ENCODE data around the gene ZNF740.

Gene ZNF740

GRCh38 chr12:53214221-53214620 lies 33.7 kb downstream of the ZNF740 start:
- Histone ChIP-seq H3K4me1 (ENCODE audit: control insufficient read depth, insufficient read depth, low read length) (no peaks in the 10 kb centered on the region), H3K4me3 (ENCODE audit: low read depth, low read length) (no peak overlapping the region), H3K27ac (ENCODE audit: extremely low read depth, low read depth, low read length) (no peak overlapping the region), H3K36me3 (ENCODE audit: control insufficient read depth in 2 of 2, insufficient read depth in 1 of 2, low read length in 2 of 2) (peaks cover 0 to 39% of the 10 kb centered on the region in 2 experiments; a peak in 1 of 3 replicates), H3K9me3 (ENCODE audit: control insufficient read depth, insufficient read depth, low read depth, low read length) (no peaks in the 10 kb centered on the region)
- TF ChIP-seq ZSCAN18 (tag by site-specific recombination; IDR thresholded peaks at IDR 0.05), result no peak
- CTCF ChIA-PET, result interaction anchor here (0.5 to 11.6 kb wide), 36 partner anchors 9 to 572 kb away, joined by 3 to 144 read pairs (median 6); partner anchors contain the start of genes AAAS, CSAD, ESPL1 and IGFBP6
- POLR2A ChIA-PET, result interaction anchor here (0.6 to 2.3 kb wide), 13 partner anchors 9 to 107 kb away, joined by 3 to 11 read pairs (median 5); partner anchors contain the start of genes AAAS, ESPL1, MYG1 and PFDN5

DNA sequence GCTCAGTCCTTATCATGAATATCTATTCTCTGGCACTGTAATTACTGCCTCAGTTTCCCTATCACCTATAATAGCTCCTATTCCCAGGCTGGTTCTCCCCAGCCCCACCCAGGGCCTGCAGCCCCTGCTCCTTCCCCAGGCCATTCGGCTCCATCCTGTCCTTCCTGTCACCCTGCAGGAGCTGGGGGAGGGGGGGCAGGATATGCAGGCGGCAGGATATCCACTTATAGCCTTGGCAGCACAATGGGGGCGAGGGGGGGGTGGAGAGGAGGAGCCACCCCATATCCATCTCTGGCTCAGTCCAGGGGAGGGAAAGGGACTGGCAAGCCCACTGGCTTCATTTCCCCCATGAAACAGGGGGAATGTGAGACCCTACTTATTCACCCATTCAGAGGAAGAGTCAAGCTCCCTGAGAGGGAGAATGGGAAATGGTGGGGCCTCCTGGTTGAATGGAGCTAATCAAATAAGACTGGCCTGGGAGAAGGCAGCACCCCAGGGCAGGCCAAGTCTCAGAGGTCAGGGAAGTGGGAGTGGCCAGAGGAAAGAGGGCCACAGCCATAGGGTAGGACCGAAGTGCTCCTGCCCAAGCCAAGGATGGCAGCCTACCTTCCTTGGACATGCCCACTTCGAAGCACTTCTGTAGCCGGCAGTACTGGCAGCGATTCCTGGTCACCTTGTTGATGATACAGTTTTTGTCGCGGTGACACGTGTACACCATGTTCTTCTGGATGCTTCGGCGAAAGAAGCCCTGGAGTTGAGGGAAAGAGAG lies 34.3 kb downstream of the ZNF740 start:
- Histone ChIP-seq H3K9me3 (ENCODE audit: control insufficient read depth, insufficient read depth, low read depth, low read length) (no peaks in the 10 kb centered on the region), H3K4me3 (ENCODE audit: low read depth, low read length) (no peak overlapping the region), H3K36me3 (ENCODE audit: control insufficient read depth in 2 of 2, insufficient read depth in 1 of 2, low read length in 2 of 2) (peaks cover 0 to 39% of the 10 kb centered on the region in 2 experiments; a peak in 1 of 3 replicates), H3K4me1 (ENCODE audit: control insufficient read depth, insufficient read depth, low read length) (no peaks in the 10 kb centered on the region), H3K27ac (ENCODE audit: extremely low read depth, low read depth, low read length) (no peak overlapping the region)
- ChIA-PET POLR2A (interaction anchor here (0.6 to 2.3 kb wide), 12 partner anchors 10 to 107 kb away, joined by 3 to 11 read pairs (median 4); partner anchors contain the start of genes AAAS and MYG1), CTCF (interaction anchor here (0.6 to 11.6 kb wide), 21 partner anchors 8 to 531 kb away, joined by 3 to 144 read pairs (median 10); partner anchors contain the start of genes AAAS, ESPL1, MYG1 and PFDN5)
- no peak for TF ChIP-seq ZNF350 (tag by site-specific recombination; IDR thresholded peaks at IDR 0.05)
- no peak for TF ChIP-seq ZNF169 (tag by site-specific recombination; IDR thresholded peaks at IDR 0.05)
- no peak for TF ChIP-seq KLF7 (tag by site-specific recombination; IDR thresholded peaks at IDR 0.05; ENCODE audit: borderline replicate concordance)
- TF ChIP-seq ZNF184 (tag by site-specific recombination; IDR thresholded peaks at IDR 0.05), result no peak
- no peak for TF ChIP-seq ZNF639 (tag by site-specific recombination; IDR thresholded peaks at IDR 0.05)
- no peak for TF ChIP-seq ZNF157 (tag by site-specific recombination; IDR thresholded peaks at IDR 0.05)
- TF ChIP-seq TRIM28 (IDR thresholded peaks at IDR 0.05; ENCODE audit: borderline replicate concordance, low read length), result no peak
- TF ChIP-seq ZNF354C (tag by site-specific recombination; IDR thresholded peaks at IDR 0.05; ENCODE audit: borderline replicate concordance, low read depth), result no peak
- no peak for TF ChIP-seq SALL2 (tag by site-specific recombination; IDR thresholded peaks at IDR 0.05; ENCODE audit: borderline replicate concordance)
- TF ChIP-seq ZNF274 (IDR thresholded peaks at IDR 0.05; ENCODE audit: low read length), result no peak
- no peak for TF ChIP-seq ZNF274 (tag by site-specific recombination; IDR thresholded peaks at IDR 0.05; ENCODE audit: borderline replicate concordance)
- no peak for TF ChIP-seq ZNF561 (tag by site-specific recombination; IDR thresholded peaks at IDR 0.05; ENCODE audit: borderline replicate concordance)
- TF ChIP-seq KLF17 (tag by site-specific recombination; IDR thresholded peaks at IDR 0.05), result no peak
- no peak for TF ChIP-seq ZFP41 (tag by site-specific recombination; IDR thresholded peaks at IDR 0.05; ENCODE audit: borderline replicate concordance)
- no peak for TF ChIP-seq BCL6B (tag by site-specific recombination; IDR thresholded peaks at IDR 0.05)
- TF ChIP-seq ZBTB8A (tag by site-specific recombination; IDR thresholded peaks at IDR 0.05), result no peak
